Kidney (tissue), 14 donors: ENCODE results near the gene TLL2. TPM values are rescaled to one million over a fixed set of nuclear protein-coding genes. Genes with fewer than 3 reads are reported as not detected.

Experiments
- DNase-seq, 5 donors: peaks; one replicate each; pipeline ENCODE4 v3.0.0-alpha.2; 2013 to 2020
- FAIRE-seq: peaks from 2 replicates; lab custom pipeline; 2012; peaks lifted over from hg19 to GRCh38; lab: Jason Lieb, UNC
- H3K27ac ChIP-seq, 2 donors: one replicate each; pipeline ENCODE4 v1.7.0; 2013; ENCODE audit warnings: low read depth in 2 of 2, low read length in 2 of 2, inconsistent platforms in 1 of 2
- H3K27me3 ChIP-seq: one replicate; pipeline ENCODE4 v1.7.1; 2013; ENCODE audit warnings: low read length, inconsistent platforms; ENCODE audit not compliant: control insufficient read depth, insufficient read depth
- H3K36me3 ChIP-seq, 3 donors: one replicate each; pipeline versions ENCODE4 v1.7.0 to v1.7.1; 2013; ENCODE audit warnings: low read length in 3 of 3, control low read depth in 1 of 3, inconsistent platforms in 1 of 3; ENCODE audit not compliant: insufficient read depth in 3 of 3, control insufficient read depth in 2 of 3
- H3K4me1 ChIP-seq, 3 donors: one replicate each; pipeline versions ENCODE4 v1.7.0 to v1.7.1; 2013; ENCODE audit warnings: low read length in 3 of 3, inconsistent platforms in 1 of 3, low read depth in 1 of 3; ENCODE audit not compliant: control insufficient read depth in 2 of 3, insufficient read depth in 2 of 3
- H3K4me3 ChIP-seq, 3 donors: one replicate each; pipeline versions ENCODE4 v1.7.0 to v1.8.1; 2013; ENCODE audit warnings: low read length in 3 of 3, control low read depth in 1 of 3, inconsistent platforms in 1 of 3
- H3K9ac ChIP-seq, 3 donors: one replicate each; pipeline versions ENCODE4 v1.7.0 to v1.7.1; 2013; ENCODE audit warnings: low read length in 3 of 3, control low read depth in 1 of 3, inconsistent platforms in 1 of 3
- H3K9me3 ChIP-seq, 3 donors: one replicate each; pipeline versions ENCODE4 v1.7.0 to v1.7.1; 2013; ENCODE audit warnings: low read length in 3 of 3, control low read depth in 1 of 3, inconsistent platforms in 1 of 3; ENCODE audit not compliant: control insufficient read depth in 2 of 3, insufficient read depth in 1 of 3
- intact Hi-C: fragments of 100-400 bp; cut with DNase I; formaldehyde crosslinking; loops from one replicate; pipeline ENCODE4 v1.11.1; 2022
- polyA plus RNA-seq: library from polyadenylated mRNA; stranded (reverse); fragments of 350-450 nt; fragmentation: Illumina TruSeq; extraction: RNeasy Lipid Tissue Mini Kit (QIAGEN cat#74804); gene quantifications from one replicate; pipeline ENCODE4 v1.2.3, GENCODE V29; 2014; ENCODE audit warnings: low read depth, low replicate concordance; ENCODE audit not compliant: insufficient read depth
- total RNA-seq: library from RNA; stranded (reverse); fragmentation: NEBNext Ultra II Directional; extraction: Animal tissue kit (Norgen Biotek cat#: 25700); gene quantifications from one replicate; pipeline ENCODE4 v1.2.1, GENCODE V29; 2021
- TF ChIP-seq, protein P1 (sequence below): IDR thresholded peaks from 3 replicates; pipeline ENCODE4 v1.5.1; 2012; ENCODE audit warnings: mild to moderate bottlenecking, moderate library complexity, borderline replicate concordance; ENCODE audit not compliant: insufficient read depth; ENCODE audit errors: extremely low read depth
- donor health status: control.
- donor health status: control.
- donor health status: control.
- donor health status: control.
- donor health status: control.
- donor health status: DM: yes; HTN: yes; CAD: no.
- donor health status: Normal renal cell carcinoma (clear cell type).

TLL2 gene
- total and polyA plus RNA-seq, 2 donors from 2014 or later, result 0.39 to 0.98 TPM

DNA sequence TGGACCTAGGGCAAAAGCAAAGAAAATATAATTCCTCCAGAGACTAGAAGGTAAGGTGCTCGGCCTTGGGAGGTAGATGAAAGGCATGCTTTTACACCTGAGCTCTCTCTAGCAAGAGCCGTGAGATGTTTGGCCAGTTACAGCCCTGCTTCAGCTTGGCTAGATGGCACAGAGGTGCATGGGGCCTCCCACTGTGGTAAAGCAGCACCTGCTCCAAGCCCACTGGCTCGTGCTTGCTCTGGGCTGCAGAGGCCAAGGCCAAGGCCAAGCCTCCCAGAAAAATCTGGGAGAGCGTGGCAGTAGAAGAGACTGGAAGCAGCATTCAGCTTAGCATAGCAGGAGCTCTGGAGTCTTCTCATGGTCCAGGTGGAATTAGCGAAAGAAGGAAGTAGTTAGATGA lies 123.9 kb downstream of the TLL2 start:
- intact Hi-C loops, result no loop called here
- H3K27ac ChIP-seq, result no peak overlapping the region
- no peaks in the 10 kb centered on the region for H3K9me3 ChIP-seq
- H3K27me3 ChIP-seq, result no peaks in the 10 kb centered on the region
- no peak overlapping the region for H3K9ac ChIP-seq
- FAIRE-seq (no peak), DNase-seq (no peak)
- H3K36me3 ChIP-seq, result no peaks in the 10 kb centered on the region
- H3K4me1 ChIP-seq, result no peaks in the 10 kb centered on the region
- H3K4me3 ChIP-seq, result no peak overlapping the region
- TF ChIP-seq, protein P1, sequence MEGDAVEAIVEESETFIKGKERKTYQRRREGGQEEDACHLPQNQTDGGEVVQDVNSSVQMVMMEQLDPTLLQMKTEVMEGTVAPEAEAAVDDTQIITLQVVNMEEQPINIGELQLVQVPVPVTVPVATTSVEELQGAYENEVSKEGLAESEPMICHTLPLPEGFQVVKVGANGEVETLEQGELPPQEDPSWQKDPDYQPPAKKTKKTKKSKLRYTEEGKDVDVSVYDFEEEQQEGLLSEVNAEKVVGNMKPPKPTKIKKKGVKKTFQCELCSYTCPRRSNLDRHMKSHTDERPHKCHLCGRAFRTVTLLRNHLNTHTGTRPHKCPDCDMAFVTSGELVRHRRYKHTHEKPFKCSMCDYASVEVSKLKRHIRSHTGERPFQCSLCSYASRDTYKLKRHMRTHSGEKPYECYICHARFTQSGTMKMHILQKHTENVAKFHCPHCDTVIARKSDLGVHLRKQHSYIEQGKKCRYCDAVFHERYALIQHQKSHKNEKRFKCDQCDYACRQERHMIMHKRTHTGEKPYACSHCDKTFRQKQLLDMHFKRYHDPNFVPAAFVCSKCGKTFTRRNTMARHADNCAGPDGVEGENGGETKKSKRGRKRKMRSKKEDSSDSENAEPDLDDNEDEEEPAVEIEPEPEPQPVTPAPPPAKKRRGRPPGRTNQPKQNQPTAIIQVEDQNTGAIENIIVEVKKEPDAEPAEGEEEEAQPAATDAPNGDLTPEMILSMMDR, result no peak

DNA sequence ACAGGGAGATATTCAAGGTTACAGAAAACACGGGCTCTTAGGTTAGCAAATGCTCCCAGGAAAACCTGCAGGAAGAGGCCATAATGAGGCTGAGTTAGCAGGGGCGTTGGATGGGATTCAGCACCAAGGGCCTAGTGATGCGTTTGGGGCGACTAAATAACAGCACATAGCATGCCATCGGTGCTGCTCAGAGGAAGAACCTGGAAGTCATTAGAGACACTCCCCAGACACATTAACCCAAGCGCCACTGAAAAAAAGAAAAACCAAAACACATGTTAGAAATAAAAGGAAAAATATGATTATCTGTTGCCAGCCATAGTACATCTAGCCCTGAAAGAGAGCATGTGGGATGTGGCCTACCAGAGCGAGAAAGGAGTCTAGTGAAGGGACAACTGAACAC lies 126.1 kb downstream of the TLL2 start:
- Histone ChIP-seq H3K27me3 (no peaks in the 10 kb centered on the region), H3K4me3 (no peak overlapping the region), H3K27ac (no peak overlapping the region), H3K4me1 (no peaks in the 10 kb centered on the region), H3K36me3 (no peaks in the 10 kb centered on the region), H3K9me3 (no peaks in the 10 kb centered on the region), H3K9ac (no peak overlapping the region)
- DNase-seq, result no peak
- TF ChIP-seq, protein P1, result no peak
- no peak for FAIRE-seq
- intact Hi-C loops, result no loop called here

DNA sequence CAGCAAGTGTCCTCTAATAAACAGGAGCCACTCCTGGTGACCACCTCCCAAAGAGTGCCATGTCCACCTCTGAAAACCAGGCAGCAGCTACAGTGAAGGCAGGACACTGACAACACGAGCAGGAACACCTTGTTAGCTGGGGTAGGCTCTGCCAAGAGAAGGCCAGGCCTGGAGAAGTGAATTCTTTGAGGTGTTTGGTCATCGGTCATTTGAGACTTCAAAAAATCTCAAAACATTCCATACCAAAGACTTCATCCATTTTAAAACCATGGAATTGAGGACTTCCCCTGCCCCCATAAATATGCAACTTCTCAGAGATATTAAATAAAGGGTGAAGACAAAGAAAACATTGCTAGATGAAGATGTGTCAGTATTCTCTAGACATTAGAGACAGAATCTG lies 126.6 kb downstream of the TLL2 start:
- Histone ChIP-seq H3K36me3 (no peaks in the 10 kb centered on the region), H3K4me3 (no peak overlapping the region), H3K27me3 (no peaks in the 10 kb centered on the region), H3K9ac (no peak overlapping the region), H3K4me1 (no peaks in the 10 kb centered on the region), H3K27ac (no peak overlapping the region), H3K9me3 (no peaks in the 10 kb centered on the region)
- DNase-seq, result no peak
- intact Hi-C loops, result no loop called here
- TF ChIP-seq, protein P1, result no peak
- no peak for FAIRE-seq

DNA sequence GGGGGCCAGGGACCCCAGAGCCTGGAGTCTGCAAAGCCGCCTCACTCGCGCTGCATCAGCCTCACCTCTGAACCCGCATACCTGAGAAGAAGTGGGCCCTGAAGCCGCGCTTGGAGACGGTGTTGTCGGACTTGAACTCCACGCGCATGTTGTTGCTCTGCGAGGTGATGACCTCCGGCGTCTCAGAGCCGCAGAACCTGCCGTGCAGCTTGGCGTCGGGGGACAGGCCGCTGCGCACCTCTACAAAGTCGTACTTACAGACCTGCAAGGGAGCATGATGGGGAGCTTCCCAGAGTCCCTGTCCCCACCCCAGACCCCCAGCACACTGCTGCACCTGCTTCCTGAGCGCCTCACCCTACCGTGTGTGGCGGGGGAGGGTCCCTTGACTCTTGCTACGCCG lies 129.2 kb downstream of the TLL2 start:
- H3K9me3 ChIP-seq, result no peaks in the 10 kb centered on the region
- no peaks in the 10 kb centered on the region for H3K36me3 ChIP-seq
- TF ChIP-seq, protein P1, result no peak
- no peaks in the 10 kb centered on the region for H3K4me1 ChIP-seq
- H3K9ac ChIP-seq, result no peak overlapping the region
- peak in 4 of 5 donors; percentile 32 to 48 (median 38) for DNase-seq
- intact Hi-C loops, result no loop called here
- H3K27me3 ChIP-seq, result no peaks in the 10 kb centered on the region
- H3K27ac ChIP-seq, result no peak overlapping the region
- no peak for FAIRE-seq
- no peak overlapping the region for H3K4me3 ChIP-seq
